Stimulated activated CD4-positive, alpha-beta T cell treated with anti-CD3 and anti-CD28 coated beads, Interleukin-15, amount 100 ng/mL, for 24 hours (primary cell): ENCODE results near the gene OS9.

Experiments
- DNase-seq: peaks from one replicate; pipeline ENCODE4 v3.0.0-alpha.2; 2020

The OS9 gene

DNA sequence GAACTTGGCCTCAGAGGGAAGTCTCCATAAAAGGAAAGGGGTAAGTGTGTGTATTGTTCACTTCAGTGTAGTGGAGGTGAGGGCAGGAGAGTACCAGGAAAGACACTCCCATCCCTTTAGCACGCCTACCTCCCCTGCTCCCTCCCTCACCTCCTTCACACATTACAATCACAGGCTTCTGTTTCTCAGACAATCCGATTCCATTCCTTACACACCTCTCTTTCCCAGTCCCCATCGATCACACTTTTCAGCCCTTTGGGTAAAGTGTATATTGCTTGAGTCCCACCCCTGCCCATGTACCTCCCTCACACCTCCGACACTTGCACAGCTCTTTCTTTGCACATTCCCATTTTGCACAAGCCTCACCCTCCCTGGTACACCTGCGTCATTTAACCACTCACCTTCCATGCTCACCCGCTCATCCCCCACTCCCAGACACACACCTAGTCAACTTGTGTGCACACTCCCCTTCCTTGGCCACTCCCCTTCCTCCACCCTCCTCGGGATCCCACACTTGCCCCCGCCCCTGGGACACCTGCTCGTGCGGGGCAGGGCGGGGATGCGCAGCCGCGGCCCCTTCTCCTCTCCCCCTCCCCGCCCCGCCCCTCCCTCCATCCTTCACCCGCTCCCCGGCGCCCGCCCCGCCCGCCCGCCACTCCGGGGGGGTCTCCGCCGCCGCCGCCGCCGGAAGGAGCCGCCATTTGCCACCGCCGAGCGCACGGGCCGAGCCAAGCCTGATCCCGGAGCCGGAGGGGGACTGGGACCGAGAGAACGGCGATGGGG lies 60.7 kb downstream of the OS9 start, which contains the start of gene MARCHF9:
MARCHF9 (plus strand) TSS at position 693 of the 783 bp plus-strand sequence. CDS start 426 bp downstream, outside the sequence.
- DNase-seq, result peak; percentile 94

DNA sequence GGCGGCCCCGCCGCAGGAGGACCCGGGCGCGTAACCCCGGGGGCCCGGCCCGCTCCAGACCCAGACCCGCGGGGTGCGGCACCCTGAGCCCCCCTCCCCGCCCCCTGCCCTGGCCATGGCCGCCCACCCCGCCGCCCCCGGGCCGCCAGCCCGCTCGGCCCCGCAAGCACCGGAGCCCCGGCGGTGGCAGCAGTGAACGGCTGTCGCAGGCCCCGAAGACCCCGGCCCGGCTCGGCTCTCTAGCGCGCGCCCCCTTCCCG lies 61.2 kb downstream of the OS9 start:
- no peak for DNase-seq

DNA sequence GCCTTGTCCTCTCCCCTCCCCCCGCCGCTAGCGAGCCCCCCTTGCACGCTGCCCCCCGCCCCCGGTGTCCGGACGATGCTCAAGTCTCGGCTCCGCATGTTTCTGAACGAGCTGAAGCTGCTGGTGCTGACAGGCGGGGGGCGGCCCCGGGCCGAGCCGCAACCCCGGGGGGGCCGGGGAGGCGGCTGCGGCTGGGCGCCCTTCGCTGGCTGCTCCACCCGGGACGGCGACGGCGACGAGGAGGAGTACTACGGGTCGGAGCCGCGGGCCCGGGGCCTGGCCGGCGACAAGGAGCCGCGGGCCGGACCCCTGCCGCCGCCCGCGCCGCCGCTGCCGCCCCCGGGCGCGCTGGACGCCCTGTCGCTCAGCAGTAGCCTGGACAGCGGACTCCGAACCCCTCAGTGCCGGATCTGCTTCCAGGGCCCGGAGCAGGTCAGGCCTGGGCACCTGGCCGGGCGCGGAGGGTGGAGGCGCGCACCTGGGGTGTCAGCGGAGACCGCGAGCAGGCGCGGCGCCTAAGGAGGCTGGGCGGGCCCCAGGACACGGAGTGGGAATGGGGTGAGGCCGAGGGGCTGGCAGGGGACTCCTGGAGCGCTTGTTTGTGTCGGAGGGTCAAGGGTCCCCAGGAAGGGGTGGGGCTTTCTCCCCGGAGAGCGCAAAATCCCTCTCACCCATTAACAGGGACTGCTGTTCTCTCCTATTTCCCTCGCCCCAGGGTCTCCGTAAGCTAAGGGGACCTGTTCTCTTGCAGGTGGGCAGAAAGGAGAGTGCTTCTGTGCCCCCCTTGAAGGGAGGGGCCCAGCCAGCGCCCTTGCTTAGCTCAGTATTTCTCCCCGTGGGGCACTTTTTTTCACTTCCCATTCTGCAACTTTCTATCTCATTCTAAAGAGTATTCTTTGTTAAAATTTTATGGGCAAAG lies 61.8 kb downstream of the OS9 start:
- DNase-seq, result peak; percentile 47

DNA sequence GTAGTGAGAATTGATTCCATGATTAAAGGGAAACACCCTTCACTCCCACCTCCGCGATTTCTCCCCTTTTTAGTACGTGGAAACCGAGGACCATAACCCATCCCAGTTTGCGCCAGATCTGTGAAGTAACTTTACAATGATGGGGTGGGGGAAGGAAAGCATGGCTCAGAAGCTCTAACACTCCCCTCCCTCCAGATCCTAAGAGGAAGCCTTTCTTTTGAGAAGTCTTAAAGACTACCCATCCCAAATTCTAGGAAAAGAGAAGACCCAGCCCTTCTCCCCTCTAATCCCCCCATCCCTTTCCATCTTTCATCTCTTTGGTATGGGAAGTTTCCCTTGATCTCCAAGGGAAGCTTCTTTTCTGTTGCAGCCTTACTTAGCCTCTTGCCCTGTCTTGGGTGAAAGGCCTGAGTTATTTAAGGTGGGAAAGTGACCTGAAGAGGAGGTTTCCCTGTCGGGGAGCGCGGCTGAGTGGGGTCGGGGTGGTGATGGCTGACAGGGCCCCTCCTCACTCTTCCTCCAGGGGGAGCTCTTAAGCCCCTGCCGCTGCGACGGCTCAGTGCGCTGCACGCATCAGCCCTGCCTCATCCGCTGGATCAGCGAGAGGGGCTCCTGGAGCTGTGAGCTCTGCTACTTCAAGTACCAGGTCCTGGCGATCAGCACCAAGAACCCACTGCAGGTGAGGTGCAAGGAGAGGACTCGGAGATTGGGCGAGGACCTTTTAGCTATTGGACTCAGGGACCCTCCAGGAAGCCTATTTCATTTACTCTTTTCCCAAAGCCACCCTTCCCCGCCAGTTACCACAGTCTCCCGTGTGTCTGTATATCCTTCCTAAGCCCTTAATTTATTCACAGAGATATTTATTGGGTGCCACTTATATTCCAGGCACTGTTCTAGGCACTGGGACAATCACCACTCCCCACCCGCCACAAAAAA lies 62.7 kb downstream of the OS9 start:
- DNase-seq, result peak; percentile 81

DNA sequence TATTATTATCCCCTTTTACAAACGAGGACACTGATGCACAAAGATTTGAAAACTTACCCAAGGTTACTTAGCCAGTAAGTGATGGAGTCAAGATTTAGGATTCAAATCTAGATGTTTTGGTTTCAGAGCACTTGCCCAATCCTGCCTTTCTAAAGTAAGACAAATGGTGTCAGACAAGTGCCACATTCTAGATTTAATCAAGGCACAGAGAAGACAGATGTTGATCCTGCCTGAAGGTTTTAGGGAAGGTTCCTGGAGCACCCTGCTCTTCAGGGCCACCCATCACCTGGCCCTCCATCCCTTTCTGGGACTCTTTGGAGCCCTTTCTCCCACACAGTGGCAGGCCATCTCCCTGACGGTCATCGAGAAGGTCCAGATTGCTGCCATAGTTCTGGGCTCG lies 63.8 kb downstream of the OS9 start:
- DNase-seq, result no peak

DNA sequence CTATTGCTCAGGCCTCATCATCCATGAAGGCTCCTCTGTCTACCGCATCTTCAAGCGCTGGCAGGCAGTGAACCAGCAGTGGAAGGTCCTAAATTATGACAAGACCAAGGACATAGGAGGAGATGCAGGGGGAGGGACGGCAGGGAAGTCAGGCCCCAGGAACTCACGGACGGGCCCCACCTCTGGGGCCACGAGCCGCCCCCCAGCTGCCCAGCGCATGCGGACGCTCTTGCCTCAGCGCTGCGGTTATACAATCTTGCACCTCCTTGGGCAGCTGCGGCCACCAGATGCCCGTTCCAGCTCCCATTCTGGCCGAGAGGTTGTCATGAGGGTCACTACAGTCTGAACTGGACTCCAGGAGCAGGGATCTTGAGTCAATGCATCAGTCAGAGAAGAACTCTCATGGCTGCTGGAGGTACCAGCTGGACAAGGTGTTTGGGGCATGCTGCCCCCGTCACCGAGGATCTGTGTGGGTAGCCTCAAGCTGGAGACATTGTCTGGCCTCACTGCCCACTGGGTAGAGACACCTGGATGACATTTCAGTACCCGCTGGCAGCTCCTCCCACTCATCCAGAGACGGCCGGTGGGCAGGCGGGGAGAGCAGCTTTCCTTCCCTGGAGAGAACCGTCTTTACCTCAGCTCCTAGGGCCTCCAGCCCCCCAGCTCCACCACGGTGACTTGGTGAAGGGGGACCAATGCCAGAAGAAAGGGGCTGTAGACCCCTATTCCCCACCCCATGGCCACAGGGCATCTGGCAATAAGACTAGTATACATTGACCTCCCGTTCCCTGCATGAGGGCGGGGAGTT lies 64.8 kb downstream of the OS9 start:
- no peak for DNase-seq

DNA sequence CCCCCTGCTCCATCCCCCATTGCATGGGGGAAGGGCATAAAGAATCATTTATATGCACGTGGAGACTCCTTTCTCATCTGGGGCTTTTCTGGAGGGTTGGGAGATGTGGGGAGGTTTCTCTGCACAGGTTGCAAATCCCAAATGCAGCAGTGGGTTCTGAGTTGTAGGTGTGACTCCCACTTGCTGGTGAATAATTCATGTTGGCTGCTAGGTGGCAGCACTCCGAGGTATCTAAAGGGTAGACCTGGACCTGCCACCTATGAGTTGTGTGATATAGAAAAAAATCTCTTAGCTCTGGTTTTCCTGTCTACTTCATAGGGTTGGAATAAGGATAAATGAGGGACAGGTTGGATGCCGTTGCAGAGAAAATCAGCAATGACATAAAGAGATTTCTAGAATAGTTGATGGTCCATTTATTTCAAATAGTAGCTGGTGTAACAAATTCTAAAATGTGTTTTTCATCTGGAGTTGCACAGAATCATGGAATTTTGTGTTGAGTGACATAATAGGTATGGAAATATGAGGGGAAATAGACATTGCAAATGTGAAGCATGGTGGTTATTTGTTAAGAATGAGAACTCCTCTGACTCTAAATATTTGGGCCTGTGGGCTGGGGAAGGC lies 65.5 kb downstream of the OS9 start:
- DNase-seq, result peak; percentile 53

DNA sequence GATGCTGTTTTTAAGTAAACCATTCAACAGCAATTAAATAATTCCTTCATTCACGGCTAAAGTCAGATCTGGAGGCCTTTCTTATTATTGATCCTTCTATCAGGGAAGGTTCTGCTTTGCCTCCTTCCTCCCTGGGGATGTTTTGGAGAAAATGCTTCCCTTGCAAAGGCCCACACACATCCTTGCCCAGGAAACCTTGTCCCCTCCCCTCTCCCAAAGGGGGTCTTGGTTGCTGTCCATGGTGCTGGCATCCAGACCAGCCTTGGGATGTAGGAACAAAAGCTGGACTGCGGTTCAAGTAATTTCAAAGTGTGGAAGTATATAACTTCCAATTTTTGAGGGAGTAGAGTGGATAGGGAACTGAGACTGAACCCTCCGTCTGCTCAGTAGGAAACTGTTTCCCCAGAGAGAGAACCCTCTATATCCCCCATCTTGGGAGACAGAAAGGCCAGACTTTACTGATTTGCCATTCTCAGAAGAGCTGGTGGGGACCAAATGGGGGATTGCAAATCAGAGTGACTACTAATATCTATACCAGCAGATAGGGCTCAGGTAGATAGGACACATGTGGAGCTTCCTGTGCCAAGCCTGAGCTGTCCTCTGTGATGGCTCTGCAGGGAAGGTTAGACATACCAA lies 66.5 kb downstream of the OS9 start:
- DNase-seq, result no peak

DNA sequence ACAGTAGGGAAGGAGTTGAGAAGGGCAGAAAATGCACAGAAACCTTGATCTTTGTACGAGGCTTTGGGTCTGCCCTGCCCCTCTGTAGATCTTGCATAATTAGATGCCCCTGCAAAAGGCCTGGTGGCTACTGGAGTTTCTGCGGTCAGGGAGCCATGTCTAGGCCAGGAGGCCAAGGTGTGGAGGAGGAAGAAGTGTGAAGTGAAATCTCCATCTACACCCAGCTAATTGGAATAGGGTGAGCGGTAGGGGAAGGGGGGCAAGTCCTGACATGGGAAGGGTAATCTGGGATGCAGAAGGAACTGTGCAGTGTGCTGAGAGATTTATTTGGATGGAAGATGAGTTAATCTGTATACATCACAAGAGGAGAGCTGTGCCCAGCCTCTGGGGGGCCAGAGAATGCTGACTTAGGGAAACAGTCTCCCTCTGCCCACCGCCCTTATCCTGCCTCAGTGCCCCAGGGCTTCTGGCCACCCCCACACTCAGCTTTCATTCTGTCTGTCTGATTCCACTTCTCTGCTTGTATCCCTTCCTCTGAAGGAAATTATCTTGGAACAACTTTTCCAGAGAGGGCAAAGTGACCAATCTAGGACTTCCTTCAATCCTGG lies 67.6 kb downstream of the OS9 start:
- no peak for DNase-seq

DNA sequence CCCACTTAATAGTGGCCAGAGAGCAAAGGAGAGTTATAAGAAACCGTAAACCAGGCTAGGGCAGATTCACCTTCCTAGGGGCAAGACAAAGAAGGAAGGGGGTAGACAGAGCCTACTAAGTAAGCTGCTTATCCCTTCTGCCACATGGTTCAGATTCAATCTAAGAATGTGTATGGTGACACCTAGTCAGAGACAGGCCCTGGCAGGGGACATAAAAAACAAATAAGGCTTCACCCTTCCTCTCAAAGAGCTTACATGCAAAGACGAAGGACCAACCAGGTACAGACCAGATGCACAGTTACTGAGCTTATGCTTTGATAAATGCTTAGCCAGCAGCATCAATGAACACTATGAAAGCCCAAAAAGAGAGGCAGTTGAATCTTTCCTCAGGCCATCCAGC lies 68.5 kb downstream of the OS9 start:
- DNase-seq, result no peak

DNA sequence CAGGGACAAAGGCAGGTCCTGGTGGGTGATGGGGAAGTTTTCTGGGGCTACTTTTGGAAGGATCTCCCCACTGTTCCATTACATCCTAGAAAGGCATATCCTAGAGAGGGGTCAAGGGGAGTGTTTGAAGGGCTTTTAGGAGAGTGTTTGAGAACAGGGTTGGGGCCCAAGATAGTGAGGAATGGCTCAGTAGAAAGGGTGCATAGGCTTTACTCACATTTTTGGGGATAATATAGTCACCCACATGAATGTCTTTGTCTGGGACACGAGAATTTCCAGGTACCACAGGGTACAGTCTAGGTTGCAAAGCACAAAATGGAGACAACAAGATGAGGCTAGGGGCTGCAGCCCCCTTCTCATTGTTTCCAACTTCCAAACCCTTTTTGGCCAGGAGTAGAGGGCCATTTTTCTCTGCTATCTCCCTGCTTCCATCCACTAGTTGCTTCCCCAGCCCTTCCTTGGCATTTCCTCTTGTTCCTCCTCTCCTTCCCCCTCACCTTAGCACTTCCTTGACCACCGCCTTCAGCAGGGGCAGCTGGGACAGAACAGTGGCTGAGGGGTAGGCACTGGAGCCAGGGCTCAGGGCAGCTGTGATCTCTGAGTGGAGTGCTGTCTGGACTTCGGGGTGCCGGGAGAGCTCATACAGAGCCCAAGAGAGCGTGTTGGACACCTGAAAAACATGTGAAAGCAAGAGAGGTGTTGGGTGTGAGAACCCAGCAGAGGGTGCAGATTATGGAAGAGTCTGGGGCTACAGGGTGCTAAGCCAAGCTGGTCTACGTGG lies 70.1 kb downstream of the OS9 start:
- no peak for DNase-seq

DNA sequence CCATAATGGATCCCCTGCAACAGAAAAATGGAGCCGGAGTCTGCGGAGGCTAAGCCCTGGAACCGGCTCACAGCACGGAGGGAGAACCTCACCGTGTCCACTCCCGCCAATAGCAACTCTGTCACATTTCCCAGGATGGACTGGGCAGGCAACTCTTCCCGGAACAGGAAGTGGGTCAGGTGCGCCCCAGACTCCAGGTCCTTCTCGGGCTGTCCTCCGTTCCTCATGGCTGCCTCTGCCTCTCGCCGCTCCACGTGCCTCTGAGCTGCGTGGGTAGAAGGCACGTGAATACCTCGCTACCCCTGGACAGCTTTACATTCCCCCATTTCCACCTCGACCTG lies 70.7 kb downstream of the OS9 start:
- peak; percentile 57 for DNase-seq

DNA sequence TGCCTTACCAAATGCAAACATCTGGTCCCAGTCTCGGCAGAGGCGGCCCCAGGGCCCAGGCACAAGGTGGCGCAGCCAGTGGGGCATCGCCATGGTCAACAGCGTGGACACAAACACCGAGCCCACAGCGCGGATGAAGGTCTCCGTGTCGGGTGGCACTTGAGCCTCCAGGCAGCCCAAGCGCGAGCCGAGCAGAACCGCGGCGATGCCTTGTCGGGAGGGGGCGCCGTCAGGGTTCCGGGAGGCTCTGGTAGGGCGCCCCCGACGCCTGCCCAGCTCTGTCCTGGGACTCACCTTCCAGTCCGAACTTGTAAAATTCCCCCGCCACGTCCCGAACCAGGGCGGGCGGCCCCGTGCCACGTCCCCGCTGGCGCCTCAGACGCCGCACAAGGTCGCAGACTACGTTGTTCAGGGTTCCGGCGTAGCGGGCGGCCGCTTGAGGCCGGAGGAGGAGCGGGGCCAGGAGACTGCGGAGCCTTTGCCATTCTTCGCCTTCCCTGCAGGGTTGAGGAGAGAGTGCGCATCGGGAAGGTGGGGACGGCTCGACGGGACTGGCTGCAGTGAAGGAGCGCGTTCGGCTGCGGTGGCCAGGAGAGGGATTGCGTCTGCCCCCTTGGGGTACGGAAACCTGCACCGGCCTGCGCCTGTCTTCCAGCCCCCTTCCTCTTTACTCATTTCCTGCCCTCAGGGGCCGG lies 71.2 kb downstream of the OS9 start:
- peak; percentile 80 for DNase-seq

DNA sequence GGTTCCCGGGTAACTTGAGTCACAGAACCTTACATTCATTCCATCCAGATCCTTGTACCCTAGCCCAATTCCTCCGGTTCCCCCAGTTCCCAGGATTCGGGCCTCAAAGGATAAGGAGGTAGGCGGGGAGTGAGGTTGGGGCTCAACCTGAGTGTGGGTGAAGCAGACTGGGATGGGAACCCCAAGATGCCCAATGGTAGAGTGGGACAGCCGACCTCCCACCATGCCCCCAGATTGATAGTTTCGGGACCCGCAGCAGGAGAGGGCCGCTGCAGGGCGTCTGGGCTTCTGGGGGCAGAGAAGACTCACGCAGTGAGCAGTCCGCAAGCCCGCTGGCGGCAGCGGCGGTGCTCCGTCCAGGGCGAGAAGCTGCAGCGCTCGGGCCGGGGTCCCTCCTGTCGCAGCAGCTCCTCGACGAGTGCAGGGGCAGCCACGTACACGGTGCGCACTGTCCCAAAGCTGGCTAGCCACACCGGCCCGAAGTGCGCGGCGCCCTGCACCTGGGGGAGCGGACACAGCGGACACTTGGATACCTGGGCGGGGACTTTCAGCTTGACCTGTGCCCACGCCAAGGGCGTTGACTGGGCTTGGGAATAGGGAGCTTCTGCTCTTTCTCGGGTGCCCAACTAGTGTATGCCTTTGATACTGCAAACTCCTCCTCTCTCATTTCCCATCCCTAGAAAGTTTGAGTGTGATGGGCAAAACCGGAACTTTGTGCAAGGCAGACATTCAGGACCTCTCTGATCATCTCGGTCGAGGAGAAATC lies 71.9 kb downstream of the OS9 start:
- peak; percentile 43 for DNase-seq

DNA sequence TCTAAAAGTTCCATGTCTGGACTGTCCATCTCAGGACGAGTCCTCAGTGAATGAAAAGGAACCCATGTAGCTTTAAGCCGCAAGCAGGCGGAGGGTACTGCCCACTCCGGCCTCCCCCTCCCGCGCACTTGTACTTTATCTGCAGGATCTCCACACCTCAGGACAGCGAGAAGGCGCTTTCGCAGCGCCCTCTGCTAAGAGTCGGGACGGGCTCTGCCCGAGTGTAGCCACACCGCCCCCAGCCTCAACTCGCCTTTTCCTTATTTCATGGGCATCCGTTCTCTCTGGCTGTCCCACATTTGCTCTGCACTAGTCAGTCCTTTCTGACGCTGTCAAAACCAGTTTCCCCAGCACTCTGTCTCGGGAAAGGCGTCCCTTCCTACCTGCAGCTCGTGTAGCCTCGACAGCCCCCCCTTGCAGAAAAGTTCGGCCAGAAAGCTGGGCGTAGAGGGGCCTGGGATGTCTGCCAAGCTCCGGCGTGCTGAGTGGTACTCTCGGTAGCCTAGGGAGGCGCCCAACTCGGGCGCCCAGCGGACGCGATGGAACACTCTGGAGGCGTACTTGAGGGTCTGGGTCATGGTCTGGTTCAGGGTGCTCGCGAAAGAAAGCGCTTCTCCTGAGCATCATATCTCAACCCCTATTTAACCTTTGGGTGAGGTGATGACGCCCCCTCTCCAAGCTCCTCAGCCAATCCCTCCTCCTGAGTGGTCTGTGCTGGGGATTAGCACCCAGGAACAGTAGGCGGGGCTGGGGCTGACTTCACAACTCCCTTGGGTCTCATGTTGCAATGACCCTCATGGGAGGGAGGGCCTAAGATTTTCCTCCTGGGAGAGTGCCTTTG lies 72.8 kb downstream of the OS9 start, which contains the start of gene CYP27B1:
CYP27B1 (minus strand) TSS at position 615 of the 841 bp plus-strand sequence; CDS start at position 578, 37 bp downstream.
- DNase-seq, result peak; percentile 42

DNA sequence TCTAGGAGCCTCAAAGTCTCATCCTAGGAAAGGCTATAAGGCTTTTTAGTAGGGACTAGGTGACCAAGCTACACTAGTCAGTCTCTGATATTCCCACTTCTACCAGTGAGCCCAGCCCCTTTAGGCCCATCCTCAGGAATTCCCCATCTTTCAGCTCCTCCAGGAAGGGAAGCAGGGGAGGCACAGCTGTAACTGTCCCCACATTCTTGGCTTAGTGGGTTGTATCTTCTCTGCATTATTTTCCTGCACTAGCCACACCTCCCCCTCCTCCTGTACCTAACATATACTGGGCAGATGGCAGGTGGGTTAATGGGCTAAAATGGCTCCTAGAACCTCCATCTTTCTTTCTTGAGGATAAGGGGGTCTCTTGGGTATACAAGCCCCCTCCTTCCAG lies 73.4 kb downstream of the OS9 start:
- DNase-seq, result no peak

DNA sequence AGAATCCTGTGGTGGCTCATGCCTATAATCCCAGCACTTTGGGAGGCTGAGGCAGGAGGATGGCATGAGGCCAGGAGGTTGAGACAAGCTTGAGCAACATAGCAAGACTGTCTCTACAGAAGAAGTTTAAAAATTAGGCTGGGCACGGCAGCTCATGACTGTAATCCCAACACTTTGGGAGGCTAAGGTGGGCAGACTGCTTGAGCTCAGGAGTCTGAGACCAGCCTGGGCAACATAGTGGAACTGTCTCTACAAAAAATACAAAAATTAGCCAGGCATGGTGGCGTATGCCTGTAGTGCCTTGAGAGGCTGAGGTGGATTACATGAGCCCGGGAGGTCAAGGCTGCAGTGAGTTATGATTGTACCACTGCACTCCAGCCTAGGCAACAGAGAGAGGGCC lies 73.9 kb downstream of the OS9 start:
- DNase-seq, result no peak

DNA sequence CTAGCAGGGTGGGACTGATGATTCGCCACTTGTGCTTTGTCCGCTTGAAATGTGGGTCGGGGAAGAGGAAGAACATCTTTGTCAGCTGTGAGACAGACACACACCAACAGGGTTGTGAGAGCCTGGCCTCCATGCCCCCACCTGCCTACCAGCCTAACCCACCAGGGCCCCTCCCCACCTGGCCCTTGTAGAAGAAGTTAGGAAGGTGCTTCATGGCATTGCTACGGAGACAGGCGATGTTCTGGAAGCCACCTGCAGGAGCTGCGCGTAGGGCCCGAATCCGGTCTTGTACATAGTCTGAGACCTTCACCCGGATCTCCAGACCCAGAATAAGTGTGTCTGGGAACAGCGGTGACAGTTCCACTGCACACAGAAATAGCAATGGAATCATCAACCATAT lies 75.7 kb downstream of the OS9 start:
- DNase-seq, result no peak
